HG02763 (cell line): ENCODE measurements around the gene PSMA5.
"Not testable (repeated sequence)": the region's sequence is repeated elsewhere in the genome, so short reads cannot be mapped to it uniquely, and the experiment has no call there.

Experiments
- ATAC-seq: cut with Tn5 transposase; IDR thresholded peaks from one replicate; pipeline ENCODE4 v1.9.1; 2021; ENCODE audit warnings: mild to moderate bottlenecking, moderate library complexity; ENCODE audit not compliant: unreplicated experiment

Gene PSMA5

GRCh38 chr1:109426281-109427170 is at the start of gene PSMA5:
Gene PSMA5 (minus strand): TSS chr1:109426448. CDS start chr1:109426330, 118 bp downstream.
- peak; percentile 97 for ATAC-seq

GRCh38 chr1:109475261-109475660 is 49.0 kb upstream of the PSMA5 start:
- ATAC-seq: no peak

GRCh38 chr1:109474697-109475096 is 48.4 kb upstream of the PSMA5 start:
- ATAC-seq: no peak

- ATAC-seq: not testable (repeated sequence)
These were observed 47.2 kb upstream of the PSMA5 start for GRCh38 chr1:109473284-109474057.

- no peak for ATAC-seq
These were observed 46.5 kb upstream of the PSMA5 start for GRCh38 chr1:109472779-109473178.

- ATAC-seq: no peak
These were observed 44.0 kb upstream of the PSMA5 start for GRCh38 chr1:109470245-109470644.

GRCh38 chr1:109468903-109469302 is 42.7 kb upstream of the PSMA5 start:
- ATAC-seq: no peak

GRCh38 chr1:109468061-109468460 is 41.8 kb upstream of the PSMA5 start:
- ATAC-seq: no peak

- ATAC-seq: no peak
These were observed 41.1 kb upstream of the PSMA5 start for GRCh38 chr1:109467301-109467777.

GRCh38 chr1:109466452-109467300 is 40.4 kb upstream of the PSMA5 start, which contains the start of gene SYPL2:
Gene SYPL2 (plus strand): TSS chr1:109466546. CDS start chr1:109466844, 298 bp downstream.
- no peak for ATAC-seq

GRCh38 chr1:109466125-109466451 is 39.8 kb upstream of the PSMA5 start:
- ATAC-seq: no peak

GRCh38 chr1:109457819-109458218 is 31.6 kb upstream of the PSMA5 start:
- no peak for ATAC-seq

- no peak for ATAC-seq
These were observed 28.4 kb upstream of the PSMA5 start for GRCh38 chr1:109454497-109455133.

GRCh38 chr1:109447524-109447923 is 21.3 kb upstream of the PSMA5 start:
- no peak for ATAC-seq

GRCh38 chr1:109445949-109446695 is 19.9 kb upstream of the PSMA5 start:
- ATAC-seq: not testable (repeated sequence)

GRCh38 chr1:109444346-109444745 is 18.1 kb upstream of the PSMA5 start:
- no peak for ATAC-seq

- ATAC-seq: no peak
These were observed 17.2 kb upstream of the PSMA5 start for GRCh38 chr1:109443476-109443875.

GRCh38 chr1:109441069-109441468 is 14.8 kb upstream of the PSMA5 start:
- no peak for ATAC-seq

- no peak for ATAC-seq
These were observed 12.6 kb upstream of the PSMA5 start for GRCh38 chr1:109438798-109439297.
